B cell (primary cell): ENCODE measurements around the gene FKBP1B. TPM values are rescaled to one million over a fixed set of nuclear protein-coding genes. Genes with fewer than 3 reads are reported as not detected.
"Not testable (repeated sequence)": the region's sequence is repeated elsewhere in the genome, so short reads cannot be mapped to it uniquely, and the experiment has no call there.

ENCODE experiments used
- ATAC-seq: fragments of 200-7000 bp; cut with Tn5 transposase; one replicate; pipeline ENCODE4 v1.10.0; 2021; ENCODE audit warnings: low read depth, mild to moderate bottlenecking, moderate number of reproducible peaks, moderate library complexity
- CTCF ChIA-PET: fragments of 350-600 bp; sonication (Branson Sonifier 250); formaldehyde crosslinking; loops from one replicate; lab custom pipeline; 2021; ENCODE audit warnings: antibody characterized with exemption, inconsistent platforms; lab: Charles Lee
- POLR2A ChIA-PET: fragments of 350-600 bp; sonication (Branson Sonifier 250); formaldehyde crosslinking; loops from one replicate; lab custom pipeline; 2021; ENCODE audit warnings: antibody characterized with exemption; lab: Charles Lee
- DNase-seq: peaks from one replicate; pipeline ENCODE4 v3.0.0; 2013
- H2AFZ ChIP-seq: 2 replicates; pipeline ENCODE4 v1.6.1; 2012; ENCODE audit warnings: mild to moderate bottlenecking, low read depth, low read length; ENCODE audit not compliant: insufficient read depth, poor library complexity, severe bottlenecking
- H3K27ac ChIP-seq, 2 donors: 1 replicate in 1 of 2; 2 replicates in 1 of 2; pipeline ENCODE4 v1.5.1; 2012 to 2013; ENCODE audit warnings: low read length in 2 of 2, mild to moderate bottlenecking in 2 of 2, moderate library complexity in 1 of 2
- H3K27me3 ChIP-seq, 4 experiments: fragments of 200-600 bp in 1 of 4; sonication (generic) in 1 of 4; replicated peaks in 1 of 4; 1 replicate in 2 of 4; 2 replicates in 2 of 4; pipeline versions ENCODE4 v1.6.1 to v1.7.0; 2013 to 2016; ENCODE audit warnings: low read length in 3 of 4, mild to moderate bottlenecking in 2 of 4, mixed read lengths in 1 of 4, moderate library complexity in 1 of 4; ENCODE audit not compliant: insufficient read depth in 4 of 4, control insufficient read depth in 3 of 4; ENCODE audit errors: control extremely low read depth in 1 of 4
- H3K36me3 ChIP-seq, 2 experiments: replicated peaks in 1 of 2; 1 replicate in 1 of 2; 2 replicates in 1 of 2; pipeline versions ENCODE4 v1.6.1 to v1.7.1; 2013; ENCODE audit warnings: low read length in 1 of 2; ENCODE audit not compliant: insufficient read depth in 2 of 2, control insufficient read depth in 1 of 2; ENCODE audit errors: control extremely low read depth in 1 of 2, extremely low read depth in 1 of 2
- H3K4me1 ChIP-seq, 2 donors: fragments of 200-600 bp in 1 of 2; sonication (generic) in 1 of 2; 1 replicate in 1 of 2; 2 replicates in 1 of 2; pipeline versions ENCODE4 v1.5.1 to v1.6.1; 2013 to 2017; ENCODE audit warnings: low read length in 2 of 2; ENCODE audit not compliant: control insufficient read depth in 2 of 2, insufficient read depth in 2 of 2
- H3K4me2 ChIP-seq: replicated peaks from 2 replicates; pipeline ENCODE3; 2012; ENCODE audit warnings: mild to moderate bottlenecking, low read depth, low read length; ENCODE audit not compliant: poor library complexity, severe bottlenecking
- H3K4me3 ChIP-seq, 5 experiments: fragments of 200-600 bp in 1 of 5; sonication (generic) in 1 of 5; 1 replicate in 3 of 5; 2 replicates in 2 of 5; pipeline versions ENCODE4 v1.5.1 to v1.7.0; 2011 to 2016; ENCODE audit warnings: low read length in 4 of 5, mild to moderate bottlenecking in 4 of 5, low read depth in 2 of 5, control low read depth in 1 of 5, moderate library complexity in 1 of 5; ENCODE audit not compliant: insufficient read depth in 1 of 5; ENCODE audit errors: control extremely low read depth in 1 of 5, extremely low read depth in 1 of 5
- H3K79me2 ChIP-seq: fragments of 200-600 bp; sonication (generic); one replicate; pipeline ENCODE4 v1.6.0; 2016; ENCODE audit warnings: low read length; ENCODE audit not compliant: control insufficient read depth, insufficient read depth
- H3K9ac ChIP-seq: fragments of 200-600 bp; sonication (generic); 2 replicates; pipeline ENCODE4 v1.6.1; 2017; ENCODE audit warnings: mild to moderate bottlenecking, low read length, moderate library complexity
- H3K9me3 ChIP-seq, 3 donors: one replicate each; pipeline versions ENCODE4 v1.6.1 to v1.7.1; 2013; ENCODE audit warnings: low read length in 2 of 3; ENCODE audit not compliant: control insufficient read depth in 2 of 3, insufficient read depth in 1 of 3; ENCODE audit errors: control extremely low read depth in 1 of 3
- H4K20me1 ChIP-seq: 2 replicates; pipeline ENCODE4 v1.6.0; 2012; ENCODE audit warnings: mild to moderate bottlenecking, low read length; ENCODE audit not compliant: insufficient read depth, control insufficient read depth, poor library complexity, severe bottlenecking
- H3K27ac Mint-ChIP-seq: one replicate; pipeline ENCODE4 v1.8.0; 2021; ENCODE audit warnings: mixed read lengths
- H3K27me3 Mint-ChIP-seq: one replicate; pipeline ENCODE4 v1.8.0; 2021; ENCODE audit warnings: mixed read lengths
- H3K4me1 Mint-ChIP-seq: one replicate; pipeline ENCODE4 v1.8.0; 2021; ENCODE audit warnings: mixed read lengths
- H3K4me3 Mint-ChIP-seq: one replicate; pipeline ENCODE4 v1.8.0; 2021; ENCODE audit warnings: mixed read lengths
- H3K9me3 Mint-ChIP-seq: one replicate; pipeline ENCODE4 v1.8.0; 2022; ENCODE audit warnings: mixed read lengths; ENCODE audit not compliant: insufficient read depth
- EZH2 ChIP-seq: IDR thresholded peaks from 2 replicates; pipeline ENCODE4 v1.6.1; 2012; ENCODE audit warnings: borderline replicate concordance, low read depth, mild to moderate bottlenecking, moderate library complexity, low read length; ENCODE audit not compliant: insufficient read depth, poor library complexity, severe bottlenecking
- WGBS: methylation state at CpG from one replicate; pipeline ENCODE4 v1.1.5; 2013; ENCODE audit warnings: missing lambda C conversion rate; ENCODE audit not compliant: insufficient coverage; 5-methylcytosine and 5-hydroxymethylcytosine counted together
- intact Hi-C: fragments of 100-400 bp; cut with micrococcal nuclease; formaldehyde crosslinking; loops from one replicate; pipeline ENCODE4 v1.10.0; 2022
- polyA plus RNA-seq: library from polyadenylated mRNA; depleted of rRNA; stranded (reverse); fragments of >200 nt; gene quantifications from 2 replicates; pipeline ENCODE4 v1.2.3, GENCODE V29; 2012
- total RNA-seq, 2 donors: library from RNA; stranded (reverse); fragments of 120-200 nt in 1 of 2; gene quantifications; 1 replicate in 1 of 2; 2 replicates in 1 of 2; pipeline versions ENCODE4 v1.2.3 to v1.2.4, GENCODE V29; 2013 to 2022
- TF ChIP-seq, protein P1 (sequence below): fragments of 200-600 bp; IDR thresholded peaks from one replicate; pipeline ENCODE4 v1.8.0; 2022; ENCODE audit warnings: antibody characterized with exemption, mild to moderate bottlenecking

The FKBP1B gene
- total and polyA plus RNA-seq, 2 donors (not counting 1 experiment from before 2014, with no cell fraction given) = 0.85 to 3.8 TPM

DNA sequence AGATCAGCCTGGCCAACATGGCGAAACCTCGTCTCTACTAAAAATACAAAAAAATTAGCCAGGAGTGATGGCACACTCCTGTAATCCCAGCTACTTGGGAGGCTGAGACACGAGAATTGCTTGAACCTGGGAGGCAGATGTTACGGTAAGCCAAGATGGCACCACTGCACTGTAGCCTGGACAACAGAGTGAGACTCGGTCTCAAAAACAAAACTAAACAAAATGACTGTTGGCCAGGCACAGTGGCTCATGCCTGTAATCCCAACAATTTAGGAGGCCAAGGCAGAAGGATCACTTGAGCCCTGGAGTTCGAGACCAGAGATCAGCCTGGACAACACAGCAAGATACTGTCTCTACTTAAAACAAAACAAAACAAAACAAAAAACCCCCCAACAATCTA lies 6.4 kb upstream of the FKBP1B start:
- peaks cover 19% of the 10 kb centered on the region for H3K4me1 Mint-ChIP-seq
- DNase-seq, H3K27me3 ChIP-seq, H3K9ac ChIP-seq, H3K4me2 ChIP-seq, intact Hi-C loops, H3K4me3 ChIP-seq, H4K20me1 ChIP-seq, H3K27me3 Mint-ChIP-seq, H3K9me3 Mint-ChIP-seq, H2AFZ ChIP-seq, H3K27ac Mint-ChIP-seq, CTCF ChIA-PET, H3K9me3 ChIP-seq, H3K4me3 Mint-ChIP-seq, H3K27ac ChIP-seq, POLR2A ChIA-PET, ATAC-seq: not testable (repeated sequence)
- H3K79me2 ChIP-seq = peaks cover 33% of the 10 kb centered on the region
- H3K36me3 ChIP-seq = peaks cover 0 to 12% of the 10 kb centered on the region in 2 experiments
- WGBS = 99% methylated on average over 5 of the region's 6 CpGs
- H3K4me1 ChIP-seq = peaks cover 6 to 12% of the 10 kb centered on the region in 2 donors

DNA sequence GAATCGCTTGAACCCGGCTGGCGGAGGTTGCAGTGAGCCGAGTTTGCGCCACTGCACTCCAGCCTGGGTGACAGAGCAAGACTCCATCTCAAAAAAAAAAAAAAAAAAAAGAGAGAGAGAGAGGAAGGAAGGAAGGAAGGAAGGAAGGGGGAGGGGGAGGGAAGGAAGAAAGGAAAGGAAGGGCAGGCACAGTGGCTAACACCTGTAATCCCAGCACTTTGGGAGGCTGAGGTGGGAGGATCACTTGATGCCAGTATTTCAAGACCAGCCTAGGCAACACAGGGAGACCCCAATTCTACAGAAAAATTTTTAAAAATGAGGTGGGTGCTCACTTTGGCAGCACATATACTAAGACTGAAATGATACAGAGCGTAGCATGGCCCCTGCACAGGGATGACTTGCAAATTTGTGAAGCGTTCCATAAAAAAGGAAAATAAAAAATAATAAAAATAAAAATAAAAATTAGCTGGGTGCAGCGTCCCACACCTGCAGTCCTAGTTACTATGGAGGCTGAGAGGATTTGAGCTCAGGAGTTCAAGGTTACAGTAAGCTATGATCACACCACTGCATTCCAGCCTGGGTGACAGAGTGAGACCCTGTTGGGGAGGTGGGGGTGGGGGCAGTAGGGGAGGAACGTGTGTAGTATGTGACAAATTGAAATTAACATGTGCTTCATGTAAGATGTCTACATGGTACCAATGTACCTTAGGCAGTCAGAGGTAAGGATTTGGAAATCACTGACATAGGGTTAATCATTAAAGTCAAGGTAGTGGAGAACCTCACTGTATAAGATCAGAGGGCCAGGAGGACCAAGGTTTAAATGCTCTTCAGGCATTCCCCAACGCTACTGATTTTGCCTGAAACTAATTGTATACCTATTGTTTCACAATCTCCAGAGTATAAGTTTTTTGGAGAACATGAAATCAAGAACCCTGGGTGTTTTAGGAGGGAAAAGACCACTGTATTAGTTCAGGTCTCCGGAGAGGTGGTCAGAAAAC lies 3.7 kb upstream of the FKBP1B start:
- H3K9ac ChIP-seq = no peak overlapping the region

More for the DNA sequence above, 3.7 kb upstream of the FKBP1B start:
- TF ChIP-seq EZH2 = no peak
- TF ChIP-seq, protein P1, sequence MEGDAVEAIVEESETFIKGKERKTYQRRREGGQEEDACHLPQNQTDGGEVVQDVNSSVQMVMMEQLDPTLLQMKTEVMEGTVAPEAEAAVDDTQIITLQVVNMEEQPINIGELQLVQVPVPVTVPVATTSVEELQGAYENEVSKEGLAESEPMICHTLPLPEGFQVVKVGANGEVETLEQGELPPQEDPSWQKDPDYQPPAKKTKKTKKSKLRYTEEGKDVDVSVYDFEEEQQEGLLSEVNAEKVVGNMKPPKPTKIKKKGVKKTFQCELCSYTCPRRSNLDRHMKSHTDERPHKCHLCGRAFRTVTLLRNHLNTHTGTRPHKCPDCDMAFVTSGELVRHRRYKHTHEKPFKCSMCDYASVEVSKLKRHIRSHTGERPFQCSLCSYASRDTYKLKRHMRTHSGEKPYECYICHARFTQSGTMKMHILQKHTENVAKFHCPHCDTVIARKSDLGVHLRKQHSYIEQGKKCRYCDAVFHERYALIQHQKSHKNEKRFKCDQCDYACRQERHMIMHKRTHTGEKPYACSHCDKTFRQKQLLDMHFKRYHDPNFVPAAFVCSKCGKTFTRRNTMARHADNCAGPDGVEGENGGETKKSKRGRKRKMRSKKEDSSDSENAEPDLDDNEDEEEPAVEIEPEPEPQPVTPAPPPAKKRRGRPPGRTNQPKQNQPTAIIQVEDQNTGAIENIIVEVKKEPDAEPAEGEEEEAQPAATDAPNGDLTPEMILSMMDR = no peak
- no peaks in the 10 kb centered on the region for H3K9me3 ChIP-seq
- peak overlapping the region; percentile 96 for H3K4me2 ChIP-seq
- intact Hi-C loops = loop anchor here (2.0 kb wide), 3 partner anchors 39 to 1833 kb away; partner anchors contain the start of genes ASXL2, CENPO, PTRHD1 and TP53I3
- Mint-ChIP-seq H3K4me1 (peaks cover 25% of the 10 kb centered on the region), H3K27ac (no peak overlapping the region), H3K4me3 (peak overlapping the region; percentile 90), H3K9me3 (no peaks in the 10 kb centered on the region), H3K27me3 (no peaks in the 10 kb centered on the region)
- H3K4me3 ChIP-seq = no peak overlapping the region
- ChIA-PET POLR2A (no interaction called here), CTCF (interaction anchor here (1.5 to 2.0 kb wide), 2 partner anchors 38 kb away, joined by 5 to 18 read pairs; partner anchors contain the start of gene TP53I3)
- no peaks in the 10 kb centered on the region for H3K36me3 ChIP-seq
- WGBS = 83% methylated on average over 1 of the region's 11 CpGs
- H3K79me2 ChIP-seq = peaks cover 27% of the 10 kb centered on the region
- DNase-seq = no peak
- H2AFZ ChIP-seq = no peak overlapping the region
- H4K20me1 ChIP-seq = peaks cover 6% of the 10 kb centered on the region
- no peak for ATAC-seq
- H3K27ac ChIP-seq = no peak overlapping the region
- peaks cover 24 to 26% of the 10 kb centered on the region in 2 donors for H3K4me1 ChIP-seq
- H3K27me3 ChIP-seq = peaks cover 0 to 20% (median 2%) of the 10 kb centered on the region in 4 experiments
